HepG2 (cell line): Measurements from ENCODE around the gene TARM1. TPM values are rescaled to one million over a fixed set of nuclear protein-coding genes. Genes with fewer than 3 reads are reported as not detected.

Experiments used
- BHLHE40 ChIP-seq: IDR thresholded peaks from 2 replicates; pipeline ENCODE4 v1.6.1; 2011; ENCODE audit warnings: low read length, improper control_type of control experiment
- BRD4 ChIP-seq: sonication (generic); formaldehyde crosslinking; IDR thresholded peaks from 2 replicates; pipeline ENCODE4 v1.4.0; 2020; ENCODE audit warnings: missing genetic modification reagents
- CEBPB ChIP-seq: IDR thresholded peaks from 2 replicates; pipeline ENCODE4 v1.6.1; 2011; ENCODE audit warnings: low read depth, low read length, improper control_type of control experiment, borderline replicate concordance
- CHCHD3 ChIP-seq: sonication (generic); formaldehyde crosslinking; IDR thresholded peaks from 2 replicates; pipeline ENCODE4 v1.8.0; 2022; ENCODE audit warnings: mild to moderate bottlenecking, missing genetic modification reagents, moderate library complexity
- EP300 ChIP-seq, 3 experiments: sonication (generic) in 1 of 3; formaldehyde crosslinking in 1 of 3; IDR thresholded peaks; 2 replicates each; pipeline versions ENCODE4 v1.5.1 to v1.6.1; 2011 to 2020; ENCODE audit warnings: low read depth in 2 of 3, low read length in 2 of 3, borderline replicate concordance in 1 of 3, improper control_type of control experiment in 1 of 3, mild to moderate bottlenecking in 1 of 3, missing genetic modification reagents in 1 of 3, moderate library complexity in 1 of 3
- FOXC1 ChIP-seq: sonication (generic); formaldehyde crosslinking; IDR thresholded peaks from 2 replicates; pipeline ENCODE4 v1.8.0; 2022; ENCODE audit warnings: mild to moderate bottlenecking, missing genetic modification reagents, borderline replicate concordance
- ISX ChIP-seq: sonication (generic); formaldehyde crosslinking; conservative IDR thresholded peaks from 2 replicates; pipeline ENCODE4 v1.5.0; 2020; ENCODE audit warnings: missing genetic modification reagents
- JUND ChIP-seq: sonication (generic); formaldehyde crosslinking; IDR thresholded peaks from 2 replicates; pipeline ENCODE4 v1.8.0; 2022; ENCODE audit warnings: mild to moderate bottlenecking, missing genetic modification reagents
- PCBP1 ChIP-seq: fragments of 200-400 bp; formaldehyde crosslinking; IDR thresholded peaks from 2 replicates; pipeline ENCODE4 v1.6.1; 2017; ENCODE audit warnings: mild to moderate bottlenecking, low read depth, low read length, borderline replicate concordance
- PCBP2 ChIP-seq: fragments of 200-400 bp; formaldehyde crosslinking; optimal IDR thresholded peaks from 2 replicates; pipeline ENCODE3; 2018; ENCODE audit warnings: low read length, low read depth; ENCODE audit not compliant: poor library complexity, severe bottlenecking
- ZNF124 ChIP-seq: sonication (generic); formaldehyde crosslinking; IDR thresholded peaks from 2 replicates; pipeline ENCODE4 v1.4.0; 2020; ENCODE audit warnings: missing genetic modification reagents
- ZNF143 ChIP-seq: sonication (generic); formaldehyde crosslinking; IDR thresholded peaks from 2 replicates; pipeline ENCODE4 v1.4.0; 2020; ENCODE audit warnings: missing genetic modification reagents
- ZNF180 ChIP-seq: sonication (generic); formaldehyde crosslinking; IDR thresholded peaks from 2 replicates; pipeline ENCODE4 v1.4.0; 2020; ENCODE audit warnings: low read depth, missing genetic modification reagents, borderline replicate concordance
- ZNF234 ChIP-seq: sonication (generic); formaldehyde crosslinking; conservative IDR thresholded peaks from 2 replicates; pipeline ENCODE4 v1.5.1; 2020; ENCODE audit warnings: mild to moderate bottlenecking, missing genetic modification reagents
- ZNF33B ChIP-seq: sonication (generic); formaldehyde crosslinking; IDR thresholded peaks from 2 replicates; pipeline ENCODE4 v1.5.1; 2020; ENCODE audit warnings: mild to moderate bottlenecking, missing genetic modification reagents
- ZNF431 ChIP-seq: sonication (generic); formaldehyde crosslinking; IDR thresholded peaks from 2 replicates; pipeline ENCODE4 v1.9.0; 2022; ENCODE audit warnings: missing genetic modification reagents, low read depth, mild to moderate bottlenecking, borderline replicate concordance
- ZNF558 ChIP-seq: sonication (generic); formaldehyde crosslinking; IDR thresholded peaks from 2 replicates; pipeline ENCODE4 v1.9.0; 2022; ENCODE audit warnings: mild to moderate bottlenecking, missing genetic modification reagents, borderline replicate concordance
- ZNF564 ChIP-seq: sonication (generic); formaldehyde crosslinking; IDR thresholded peaks from 2 replicates; pipeline ENCODE4 v1.8.1; 2023; ENCODE audit warnings: mild to moderate bottlenecking, missing genetic modification reagents
- ZNF619 ChIP-seq: sonication (generic); formaldehyde crosslinking; IDR thresholded peaks from 2 replicates; pipeline ENCODE4 v1.4.0; 2020; ENCODE audit warnings: mild to moderate bottlenecking, missing genetic modification reagents
- ZNF737 ChIP-seq: sonication (generic); formaldehyde crosslinking; IDR thresholded peaks from 2 replicates; pipeline ENCODE4 v1.5.0; 2020; ENCODE audit warnings: missing genetic modification reagents, mild to moderate bottlenecking, borderline replicate concordance
- ZNF839 ChIP-seq: sonication (generic); formaldehyde crosslinking; IDR thresholded peaks from 2 replicates; pipeline ENCODE4 v1.4.0; 2020; ENCODE audit warnings: missing genetic modification reagents, mild to moderate bottlenecking, borderline replicate concordance
- polyA plus RNA-seq, 8 experiments: library from polyadenylated mRNA; depleted of rRNA in 3 of 8; stranded (reverse) in 7 of 8; unstranded in 1 of 8; fragments of >200 nt; fragmentation: Illumina TruSeq in 4 of 8; extraction: Trizol in 4 of 8; gene quantifications; 2 replicates each; pipeline versions ENCODE4 v1.2.1 to v1.2.3, GENCODE V29; 2011 to 2016; ENCODE audit warnings: low read depth in 4 of 8, missing spikeins in 1 of 8, mixed read lengths in 1 of 8; ENCODE audit not compliant: insufficient read depth in 1 of 8
- total RNA-seq, 5 experiments: library from RNA; depleted of rRNA; stranded (reverse); fragments of >200 nt; fragmentation: Illumina TruSeq; extraction: Trizol; gene quantifications; 2 replicates each; pipeline ENCODE4 v1.2.3, GENCODE V29; 2016; ENCODE audit warnings: low read depth in 1 of 5
- TF ChIP-seq, protein P1 (sequence below): sonication (generic); formaldehyde crosslinking; conservative IDR thresholded peaks from 2 replicates; pipeline ENCODE4 v1.4.0; 2020; ENCODE audit warnings: missing genetic modification reagents
- TF ChIP-seq, protein P2 (sequence below): sonication (generic); formaldehyde crosslinking; IDR thresholded peaks from 2 replicates; pipeline ENCODE4 v1.4.0; 2020; ENCODE audit warnings: missing genetic modification reagents
- TF ChIP-seq, protein P3 (sequence below): IDR thresholded peaks from 2 replicates; pipeline ENCODE4 v1.6.1; 2016

TARM1 gene
- total and polyA plus RNA-seq, 2 of the 13 experiments (the other 11 are each of a cell fraction or from before 2014, with no cell fraction given), result not detected

DNA sequence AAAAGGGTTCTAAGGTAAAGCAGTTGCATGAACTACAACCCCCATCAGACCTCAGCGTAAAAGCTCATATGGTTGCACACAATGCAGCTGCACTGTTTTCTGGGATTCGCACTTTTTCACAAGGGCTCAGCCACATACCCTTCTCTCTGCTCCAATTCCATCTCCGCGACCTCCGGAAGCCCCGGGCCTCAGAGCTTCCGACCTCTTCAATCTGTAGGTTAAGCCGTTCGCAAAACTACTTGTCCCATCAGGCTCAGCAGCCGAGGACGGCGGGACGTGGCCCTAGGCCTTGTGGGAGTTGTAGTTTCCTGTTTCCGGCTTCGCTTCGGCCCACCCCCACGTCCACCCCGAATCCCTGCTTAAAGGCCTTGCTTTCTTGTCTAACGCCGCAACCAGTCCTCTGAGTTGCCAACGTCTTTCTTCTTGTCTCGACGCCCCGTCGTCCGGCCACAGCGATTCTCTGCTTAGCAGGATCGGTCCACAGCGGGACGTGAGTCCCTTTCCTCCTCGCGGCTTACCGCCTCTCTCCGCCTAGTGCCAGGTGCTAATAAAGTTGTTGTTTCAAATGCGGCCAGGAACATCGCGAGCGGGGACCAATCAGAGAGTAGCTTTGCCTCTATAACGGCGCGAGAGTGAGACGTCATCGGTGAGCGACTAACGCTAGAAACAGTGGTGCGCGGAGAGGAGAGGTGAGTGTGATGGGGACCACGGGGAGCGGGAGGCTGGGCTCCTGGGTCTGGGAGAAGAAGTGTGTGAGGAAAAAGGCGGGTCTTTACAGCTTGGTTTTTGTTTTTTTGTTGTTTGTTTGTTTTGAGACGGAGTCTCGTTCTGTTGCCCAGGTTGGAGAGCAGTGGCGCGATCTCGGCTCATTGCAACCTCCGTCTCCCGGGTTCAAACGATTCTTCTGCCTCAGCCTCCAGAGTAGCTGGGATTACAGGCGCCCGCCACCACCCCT lies 34.2 kb upstream of the TARM1 start, which contains the start of the genes PRPF31 and TFPT (continued):
- TF ChIP-seq, protein P1, sequence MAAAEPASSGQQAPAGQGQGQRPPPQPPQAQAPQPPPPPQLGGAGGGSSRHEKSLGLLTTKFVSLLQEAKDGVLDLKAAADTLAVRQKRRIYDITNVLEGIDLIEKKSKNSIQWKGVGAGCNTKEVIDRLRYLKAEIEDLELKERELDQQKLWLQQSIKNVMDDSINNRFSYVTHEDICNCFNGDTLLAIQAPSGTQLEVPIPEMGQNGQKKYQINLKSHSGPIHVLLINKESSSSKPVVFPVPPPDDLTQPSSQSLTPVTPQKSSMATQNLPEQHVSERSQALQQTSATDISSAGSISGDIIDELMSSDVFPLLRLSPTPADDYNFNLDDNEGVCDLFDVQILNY (CRISPR knock-in tag), result 0 out of 2 replicates have a peak, but pooled peaks have one; percentile 49
- TF ChIP-seq, protein P2, sequence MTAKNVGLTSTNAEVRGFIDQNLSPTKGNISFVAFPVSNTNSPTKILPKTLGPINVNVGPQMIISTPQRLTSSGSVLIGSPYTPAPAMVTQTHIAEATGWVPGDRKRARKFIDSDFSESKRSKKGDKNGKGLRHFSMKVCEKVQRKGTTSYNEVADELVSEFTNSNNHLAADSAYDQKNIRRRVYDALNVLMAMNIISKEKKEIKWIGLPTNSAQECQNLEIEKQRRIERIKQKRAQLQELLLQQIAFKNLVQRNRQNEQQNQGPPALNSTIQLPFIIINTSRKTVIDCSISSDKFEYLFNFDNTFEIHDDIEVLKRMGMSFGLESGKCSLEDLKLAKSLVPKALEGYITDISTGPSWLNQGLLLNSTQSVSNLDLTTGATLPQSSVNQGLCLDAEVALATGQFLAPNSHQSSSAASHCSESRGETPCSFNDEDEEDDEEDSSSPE (CRISPR knock-in tag), result peak; percentile 75; the same call in 1 of the 2 replicates
- peak; percentile 76 for TF ChIP-seq ZNF619 (CRISPR knock-in tag)
- no peak for TF ChIP-seq ZNF180
- TF ChIP-seq CEBPB, result no peak
- TF ChIP-seq FOXC1 (CRISPR knock-in tag), result peak; percentile 52; the same call in 1 of the 2 replicates
- TF ChIP-seq, protein P3, sequence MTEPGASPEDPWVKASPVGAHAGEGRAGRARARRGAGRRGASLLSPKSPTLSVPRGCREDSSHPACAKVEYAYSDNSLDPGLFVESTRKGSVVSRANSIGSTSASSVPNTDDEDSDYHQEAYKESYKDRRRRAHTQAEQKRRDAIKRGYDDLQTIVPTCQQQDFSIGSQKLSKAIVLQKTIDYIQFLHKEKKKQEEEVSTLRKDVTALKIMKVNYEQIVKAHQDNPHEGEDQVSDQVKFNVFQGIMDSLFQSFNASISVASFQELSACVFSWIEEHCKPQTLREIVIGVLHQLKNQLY (CRISPR knock-in tag), result 0 out of 2 replicates have a peak, but pooled peaks have one; percentile 8
- TF ChIP-seq ZNF564, result no peak
- no peak for TF ChIP-seq PCBP2
- peak; percentile 98 for TF ChIP-seq ZNF143 (CRISPR knock-in tag)
- TF ChIP-seq ZNF234, result no peak
- no peak for TF ChIP-seq ISX (CRISPR knock-in tag)
- 0 out of 2 replicates have a peak, but pooled peaks have one; percentile 48 for TF ChIP-seq ZNF558 (CRISPR knock-in tag)
- 0 out of 2 replicates have a peak, but pooled peaks have one; percentile 52 for TF ChIP-seq ZNF431 (CRISPR knock-in tag)
- TF ChIP-seq BHLHE40, result peak; percentile 37; the same call in 1 of the 2 replicates
- peak; percentile 64; the same call in 1 of the 2 replicates for TF ChIP-seq PCBP1
- TF ChIP-seq ZNF737 (CRISPR knock-in tag), result peak; percentile 68; the same call in 1 of the 2 replicates
- TF ChIP-seq EP300 (IDR thresholded peaks at IDR 0.05; ENCODE audit: low read depth in 2 of 2, low read length in 2 of 2), result no peak
- TF ChIP-seq EP300 (CRISPR knock-in tag; IDR thresholded peaks at IDR 0.05; ENCODE audit: borderline replicate concordance), result peak; percentile 40; the same call in 1 of the 2 replicates
- TF ChIP-seq BRD4 (CRISPR knock-in tag), result peak; percentile 65
- TF ChIP-seq JUND (CRISPR knock-in tag), result no peak; the same call in 1 of the 2 replicates
- TF ChIP-seq ZNF839 (CRISPR knock-in tag), result no peak
- TF ChIP-seq ZNF124 (CRISPR knock-in tag), result peak; percentile 15; the same call in 1 of the 2 replicates
- TF ChIP-seq CHCHD3 (CRISPR knock-in tag), result no peak
- 0 out of 2 replicates have a peak, but pooled peaks have one; percentile 48 for TF ChIP-seq ZNF33B (CRISPR knock-in tag)
